H9 (cell line): ENCODE results near the gene PTPRH. TPM values are rescaled to one million over a fixed set of nuclear protein-coding genes. Genes with fewer than 3 reads are reported as not detected.

Source experiments
- DNase-seq: peaks from one replicate; pipeline ENCODE4 v3.0.0-alpha.2; 2017
- H2AFZ ChIP-seq: one replicate; pipeline ENCODE4 v1.6.1; 2013; ENCODE audit warnings: mild to moderate bottlenecking, low read length, control low read depth, moderate library complexity
- H2AK5ac ChIP-seq: 2 replicates; pipeline ENCODE4 v1.6.1; 2013; ENCODE audit warnings: low read length, control low read depth, mixed read lengths; ENCODE audit not compliant: insufficient read length
- H2BK120ac ChIP-seq: one replicate; pipeline ENCODE4 v1.6.1; 2013; ENCODE audit warnings: low read depth, mild to moderate bottlenecking, low read length, control low read depth, inconsistent platforms; ENCODE audit not compliant: poor library complexity, severe bottlenecking
- H2BK12ac ChIP-seq: 2 replicates; pipeline ENCODE4 v1.6.1; 2013; ENCODE audit warnings: low read length, control low read depth, mixed read lengths, low read depth; ENCODE audit not compliant: insufficient read length
- H2BK15ac ChIP-seq: 2 replicates; pipeline ENCODE4 v1.6.1; 2013; ENCODE audit warnings: low read depth, low read length, control low read depth
- H2BK20ac ChIP-seq: one replicate; pipeline ENCODE4 v1.6.1; 2013; ENCODE audit warnings: low read depth, mild to moderate bottlenecking, low read length, control low read depth, inconsistent platforms; ENCODE audit not compliant: poor library complexity, severe bottlenecking
- H2BK5ac ChIP-seq: 2 replicates; pipeline ENCODE4 v1.6.1; 2013; ENCODE audit warnings: low read length, control low read depth, mixed read lengths; ENCODE audit not compliant: insufficient read length
- H3K14ac ChIP-seq: 2 replicates; pipeline ENCODE4 v1.6.1; 2013; ENCODE audit warnings: low read length, control low read depth; ENCODE audit not compliant: insufficient read depth
- H3K18ac ChIP-seq: 2 replicates; pipeline ENCODE4 v1.6.1; 2013; ENCODE audit warnings: low read depth, mild to moderate bottlenecking, mixed read lengths, low read length, control low read depth; ENCODE audit not compliant: insufficient read length
- H3K23ac ChIP-seq: 2 replicates; pipeline ENCODE4 v1.6.1; 2013; ENCODE audit warnings: low read length, control low read depth, mixed read lengths, low read depth; ENCODE audit not compliant: insufficient read length
- H3K23me2 ChIP-seq: 2 replicates; pipeline ENCODE4 v1.6.1; 2013; ENCODE audit warnings: low read depth, mild to moderate bottlenecking, mixed read lengths, low read length, control low read depth; ENCODE audit not compliant: insufficient read length, poor library complexity, severe bottlenecking
- H3K27ac ChIP-seq: 2 replicates; pipeline ENCODE4 v1.5.1; 2013; ENCODE audit warnings: low read length, control low read depth, mixed read lengths, low read depth; ENCODE audit not compliant: insufficient read length
- H3K27me3 ChIP-seq: 2 replicates; pipeline ENCODE4 v1.6.1; 2013; ENCODE audit warnings: low read length, control low read depth, inconsistent platforms; ENCODE audit not compliant: insufficient read depth
- H3K4ac ChIP-seq: 2 replicates; pipeline ENCODE4 v1.6.1; 2013; ENCODE audit warnings: low read depth, mild to moderate bottlenecking, control low read depth, inconsistent platforms, low read length, moderate library complexity
- H3K4me1 ChIP-seq: 2 replicates; pipeline ENCODE4 v1.6.1; 2013; ENCODE audit warnings: low read length, control low read depth, inconsistent platforms; ENCODE audit not compliant: insufficient read depth
- H3K4me2 ChIP-seq: 2 replicates; pipeline ENCODE4 v1.6.1; 2013; ENCODE audit warnings: low read length, control low read depth, mixed read lengths; ENCODE audit not compliant: insufficient read length, insufficient read depth
- H3K56ac ChIP-seq: 2 replicates; pipeline ENCODE4 v1.6.1; 2013; ENCODE audit warnings: low read depth, mild to moderate bottlenecking, mixed read lengths, low read length, control low read depth; ENCODE audit not compliant: insufficient read length
- H3K79me1 ChIP-seq: 2 replicates; pipeline ENCODE4 v1.6.1; 2013; ENCODE audit warnings: low read depth, mild to moderate bottlenecking, moderate library complexity, low read length, control low read depth, inconsistent platforms; ENCODE audit not compliant: insufficient read depth, poor library complexity, severe bottlenecking
- H3K79me2 ChIP-seq: 2 replicates; pipeline ENCODE4 v1.6.1; 2013; ENCODE audit warnings: low read length, control low read depth, inconsistent platforms; ENCODE audit not compliant: insufficient read depth
- H3K9ac ChIP-seq: 2 replicates; pipeline ENCODE4 v1.6.1; 2013; ENCODE audit warnings: low read length, control low read depth, mixed read lengths; ENCODE audit not compliant: insufficient read length; ENCODE audit errors: extremely low read depth
- H3K9me3 ChIP-seq: one replicate; pipeline ENCODE4 v1.6.1; 2013; ENCODE audit warnings: low read depth, low read length, inconsistent platforms; ENCODE audit not compliant: control insufficient read depth
- H3T11ph ChIP-seq: one replicate; pipeline ENCODE4 v1.6.1; 2013; ENCODE audit warnings: mild to moderate bottlenecking, low read length, control low read depth, inconsistent platforms
- H4K20me1 ChIP-seq: one replicate; pipeline ENCODE4 v1.6.1; 2013; ENCODE audit not compliant: control insufficient read depth, insufficient read length, insufficient read depth
- H4K5ac ChIP-seq: 2 replicates; pipeline ENCODE4 v1.6.1; 2013; ENCODE audit warnings: low read depth, mild to moderate bottlenecking, mixed read lengths, low read length, control low read depth; ENCODE audit not compliant: insufficient read length
- H4K8ac ChIP-seq: replicated peaks from 2 replicates; pipeline ENCODE4 v1.6.1; 2013; ENCODE audit warnings: low read length, control low read depth, mixed read lengths, low read depth; ENCODE audit not compliant: insufficient read length
- H4K91ac ChIP-seq: 2 replicates; pipeline ENCODE4 v1.6.1; 2013; ENCODE audit warnings: low read depth, mild to moderate bottlenecking, moderate library complexity, mixed read lengths, low read length, control low read depth; ENCODE audit not compliant: insufficient read length
- H3K27ac Mint-ChIP-seq, 3 experiments: 2 replicates in 2 of 3; 3 replicates in 1 of 3; pipeline ENCODE4 v1.8.0; 2020 to 2021; ENCODE audit warnings: mixed read lengths in 3 of 3, mild to moderate bottlenecking in 1 of 3, moderate library complexity in 1 of 3
- H3K27me3 Mint-ChIP-seq: 2 replicates; pipeline ENCODE4 v1.8.0; 2021; ENCODE audit warnings: low read depth, mild to moderate bottlenecking, moderate library complexity, mixed read lengths
- H3K36me3 Mint-ChIP-seq, 3 experiments: 2 replicates in 2 of 3; 3 replicates in 1 of 3; pipeline ENCODE4 v1.8.0; 2020 to 2021; ENCODE audit warnings: low read depth in 3 of 3, mixed read lengths in 3 of 3; ENCODE audit not compliant: insufficient read depth in 1 of 3
- H3K4me1 Mint-ChIP-seq, 2 experiments: 2 replicates each; pipeline ENCODE4 v1.8.0; 2020; ENCODE audit warnings: mixed read lengths in 2 of 2
- H3K4me3 Mint-ChIP-seq, 2 experiments: 2 replicates in 1 of 2; 3 replicates in 1 of 2; pipeline ENCODE4 v1.8.0; 2020 to 2021; ENCODE audit warnings: mild to moderate bottlenecking in 2 of 2, mixed read lengths in 2 of 2, moderate library complexity in 1 of 2
- H3K9me3 Mint-ChIP-seq, 2 experiments: 2 replicates in 1 of 2; 3 replicates in 1 of 2; pipeline ENCODE4 v1.8.0; 2020; ENCODE audit warnings: mild to moderate bottlenecking in 2 of 2, mixed read lengths in 2 of 2, moderate library complexity in 1 of 2
- WGBS: extraction: QIAGEN DNeasy Blood & Tissue Kit; methylation state at CpG from one replicate; pipeline ENCODE4 v1.1.7; 2013; ENCODE audit warnings: missing lambda C conversion rate, low lambda C conversion rate, mixed read lengths; ENCODE audit not compliant: insufficient read length; ENCODE audit errors: extremely low coverage; 5-methylcytosine and 5-hydroxymethylcytosine counted together
- total RNA-seq: library from RNA; stranded (reverse); gene quantifications from 2 replicates; pipeline ENCODE4 v1.2.1, GENCODE V29; 2021
- TF ChIP-seq, protein P1 (sequence below): fragments of 200-600 bp; sonication (generic); conservative IDR thresholded peaks from 3 replicates; pipeline ENCODE4 v1.8.0; 2021; ENCODE audit warnings: antibody characterized with exemption, mild to moderate bottlenecking

PTPRH gene
- total RNA-seq, 1 experiment from 2014 or later: 0.24 TPM

DNA sequence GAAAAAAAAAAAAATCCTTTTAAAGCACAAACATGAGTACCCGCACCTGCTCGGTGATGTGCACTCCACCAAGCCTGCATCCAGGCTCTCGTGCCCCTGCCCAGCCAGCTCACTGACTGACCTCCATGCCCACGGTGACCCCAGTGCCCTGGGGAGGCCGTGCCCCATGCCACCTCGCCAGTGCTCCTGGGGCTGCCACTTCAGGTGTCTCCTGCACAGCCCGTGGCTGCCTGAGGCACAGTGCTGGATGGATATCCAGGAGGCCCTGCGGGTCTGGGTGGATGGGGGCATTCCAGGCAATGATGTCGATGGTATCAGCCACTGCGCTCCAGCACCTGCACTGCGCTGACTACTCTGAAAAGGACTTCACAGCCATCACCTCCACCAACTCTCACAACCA is 40.5 kb upstream of the PTPRH start:
- peaks cover 11 to 18% of the 10 kb centered on the region in 2 experiments for H3K4me1 Mint-ChIP-seq
- H2AK5ac ChIP-seq: no peak overlapping the region
- no peaks in the 10 kb centered on the region for H3K9me3 ChIP-seq
- no peak overlapping the region for H3K4ac ChIP-seq
- no peak overlapping the region for H2BK20ac ChIP-seq
- H3K4me2 ChIP-seq: no peak overlapping the region
- no peak overlapping the region for H4K8ac ChIP-seq
- TF ChIP-seq, protein P1, sequence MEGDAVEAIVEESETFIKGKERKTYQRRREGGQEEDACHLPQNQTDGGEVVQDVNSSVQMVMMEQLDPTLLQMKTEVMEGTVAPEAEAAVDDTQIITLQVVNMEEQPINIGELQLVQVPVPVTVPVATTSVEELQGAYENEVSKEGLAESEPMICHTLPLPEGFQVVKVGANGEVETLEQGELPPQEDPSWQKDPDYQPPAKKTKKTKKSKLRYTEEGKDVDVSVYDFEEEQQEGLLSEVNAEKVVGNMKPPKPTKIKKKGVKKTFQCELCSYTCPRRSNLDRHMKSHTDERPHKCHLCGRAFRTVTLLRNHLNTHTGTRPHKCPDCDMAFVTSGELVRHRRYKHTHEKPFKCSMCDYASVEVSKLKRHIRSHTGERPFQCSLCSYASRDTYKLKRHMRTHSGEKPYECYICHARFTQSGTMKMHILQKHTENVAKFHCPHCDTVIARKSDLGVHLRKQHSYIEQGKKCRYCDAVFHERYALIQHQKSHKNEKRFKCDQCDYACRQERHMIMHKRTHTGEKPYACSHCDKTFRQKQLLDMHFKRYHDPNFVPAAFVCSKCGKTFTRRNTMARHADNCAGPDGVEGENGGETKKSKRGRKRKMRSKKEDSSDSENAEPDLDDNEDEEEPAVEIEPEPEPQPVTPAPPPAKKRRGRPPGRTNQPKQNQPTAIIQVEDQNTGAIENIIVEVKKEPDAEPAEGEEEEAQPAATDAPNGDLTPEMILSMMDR: no peak
- peaks cover 2% of the 10 kb centered on the region for H3K79me1 ChIP-seq
- H3K4me3 Mint-ChIP-seq: no peak overlapping the region
- no peak overlapping the region for H2BK5ac ChIP-seq
- no peak overlapping the region for H2AFZ ChIP-seq
- no peaks in the 10 kb centered on the region; the same call in 1 of the 2 replicates for H3K27me3 Mint-ChIP-seq
- WGBS: no CpG with 5 or more reads among the region's 11 CpGs
- H3K4me1 ChIP-seq: peaks cover 4% of the 10 kb centered on the region; the same call in 1 of the 2 replicates
- no peak overlapping the region for H3K56ac ChIP-seq
- no peak overlapping the region for H3K27ac ChIP-seq
- no peak overlapping the region for H3K9ac ChIP-seq
- no peaks in the 10 kb centered on the region for H3K27me3 ChIP-seq
- no peak overlapping the region for H2BK12ac ChIP-seq
- no peak overlapping the region for H3T11ph ChIP-seq
- H2BK15ac ChIP-seq: no peak overlapping the region
- no peak for DNase-seq
- peaks cover 2 to 20% (median 16%) of the 10 kb centered on the region in 3 experiments; a peak in 6 of 7 replicates for H3K36me3 Mint-ChIP-seq
- no peaks in the 10 kb centered on the region for H3K9me3 Mint-ChIP-seq
- peaks cover 28% of the 10 kb centered on the region; the same call in 1 of the 2 replicates for H3K79me2 ChIP-seq
- no peak overlapping the region for H3K14ac ChIP-seq
- H3K23me2 ChIP-seq: no peaks in the 10 kb centered on the region
- H4K20me1 ChIP-seq: no peaks in the 10 kb centered on the region
- no peak overlapping the region for H3K18ac ChIP-seq
- H2BK120ac ChIP-seq: no peak overlapping the region
- H4K5ac ChIP-seq: no peak overlapping the region
- H4K91ac ChIP-seq: no peak overlapping the region
- no peak overlapping the region for H3K27ac Mint-ChIP-seq
- H3K23ac ChIP-seq: no peak overlapping the region
